B cell (primary cell): ENCODE data around the gene RICTOR. TPM values are rescaled to one million over a fixed set of nuclear protein-coding genes. Genes with fewer than 3 reads are reported as not detected.
"Not testable (repeated sequence)": the region's sequence is repeated elsewhere in the genome, so short reads cannot be mapped to it uniquely, and the experiment has no call there.

ENCODE experiments used
- ATAC-seq: fragments of 200-7000 bp; cut with Tn5 transposase; one replicate; pipeline ENCODE4 v1.10.0; 2021; ENCODE audit warnings: low read depth, mild to moderate bottlenecking, moderate number of reproducible peaks, moderate library complexity
- CTCF ChIA-PET: fragments of 350-600 bp; sonication (Branson Sonifier 250); formaldehyde crosslinking; loops from one replicate; lab custom pipeline; 2021; ENCODE audit warnings: antibody characterized with exemption, inconsistent platforms; lab: Charles Lee
- POLR2A ChIA-PET: fragments of 350-600 bp; sonication (Branson Sonifier 250); formaldehyde crosslinking; loops from one replicate; lab custom pipeline; 2021; ENCODE audit warnings: antibody characterized with exemption; lab: Charles Lee
- DNase-seq: peaks from one replicate; pipeline ENCODE4 v3.0.0; 2013
- H2AFZ ChIP-seq: 2 replicates; pipeline ENCODE4 v1.6.1; 2012; ENCODE audit warnings: mild to moderate bottlenecking, low read depth, low read length; ENCODE audit not compliant: insufficient read depth, poor library complexity, severe bottlenecking
- H3K27ac ChIP-seq, 2 donors: 1 replicate in 1 of 2; 2 replicates in 1 of 2; pipeline ENCODE4 v1.5.1; 2012 to 2013; ENCODE audit warnings: low read length in 2 of 2, mild to moderate bottlenecking in 2 of 2, moderate library complexity in 1 of 2
- H3K27me3 ChIP-seq, 4 experiments: fragments of 200-600 bp in 1 of 4; sonication (generic) in 1 of 4; replicated peaks in 1 of 4; 1 replicate in 2 of 4; 2 replicates in 2 of 4; pipeline versions ENCODE4 v1.6.1 to v1.7.0; 2013 to 2016; ENCODE audit warnings: low read length in 3 of 4, mild to moderate bottlenecking in 2 of 4, mixed read lengths in 1 of 4, moderate library complexity in 1 of 4; ENCODE audit not compliant: insufficient read depth in 4 of 4, control insufficient read depth in 3 of 4; ENCODE audit errors: control extremely low read depth in 1 of 4
- H3K36me3 ChIP-seq, 2 experiments: replicated peaks in 1 of 2; 1 replicate in 1 of 2; 2 replicates in 1 of 2; pipeline versions ENCODE4 v1.6.1 to v1.7.1; 2013; ENCODE audit warnings: low read length in 1 of 2; ENCODE audit not compliant: insufficient read depth in 2 of 2, control insufficient read depth in 1 of 2; ENCODE audit errors: control extremely low read depth in 1 of 2, extremely low read depth in 1 of 2
- H3K4me1 ChIP-seq, 2 donors: fragments of 200-600 bp in 1 of 2; sonication (generic) in 1 of 2; 1 replicate in 1 of 2; 2 replicates in 1 of 2; pipeline versions ENCODE4 v1.5.1 to v1.6.1; 2013 to 2017; ENCODE audit warnings: low read length in 2 of 2; ENCODE audit not compliant: control insufficient read depth in 2 of 2, insufficient read depth in 2 of 2
- H3K4me2 ChIP-seq: replicated peaks from 2 replicates; pipeline ENCODE3; 2012; ENCODE audit warnings: mild to moderate bottlenecking, low read depth, low read length; ENCODE audit not compliant: poor library complexity, severe bottlenecking
- H3K4me3 ChIP-seq, 5 experiments: fragments of 200-600 bp in 1 of 5; sonication (generic) in 1 of 5; 1 replicate in 3 of 5; 2 replicates in 2 of 5; pipeline versions ENCODE4 v1.5.1 to v1.7.0; 2011 to 2016; ENCODE audit warnings: low read length in 4 of 5, mild to moderate bottlenecking in 4 of 5, low read depth in 2 of 5, control low read depth in 1 of 5, moderate library complexity in 1 of 5; ENCODE audit not compliant: insufficient read depth in 1 of 5; ENCODE audit errors: control extremely low read depth in 1 of 5, extremely low read depth in 1 of 5
- H3K79me2 ChIP-seq: fragments of 200-600 bp; sonication (generic); one replicate; pipeline ENCODE4 v1.6.0; 2016; ENCODE audit warnings: low read length; ENCODE audit not compliant: control insufficient read depth, insufficient read depth
- H3K9ac ChIP-seq: fragments of 200-600 bp; sonication (generic); 2 replicates; pipeline ENCODE4 v1.6.1; 2017; ENCODE audit warnings: mild to moderate bottlenecking, low read length, moderate library complexity
- H3K9me3 ChIP-seq, 3 donors: one replicate each; pipeline versions ENCODE4 v1.6.1 to v1.7.1; 2013; ENCODE audit warnings: low read length in 2 of 3; ENCODE audit not compliant: control insufficient read depth in 2 of 3, insufficient read depth in 1 of 3; ENCODE audit errors: control extremely low read depth in 1 of 3
- H4K20me1 ChIP-seq: 2 replicates; pipeline ENCODE4 v1.6.0; 2012; ENCODE audit warnings: mild to moderate bottlenecking, low read length; ENCODE audit not compliant: insufficient read depth, control insufficient read depth, poor library complexity, severe bottlenecking
- H3K27ac Mint-ChIP-seq: one replicate; pipeline ENCODE4 v1.8.0; 2021; ENCODE audit warnings: mixed read lengths
- H3K27me3 Mint-ChIP-seq: one replicate; pipeline ENCODE4 v1.8.0; 2021; ENCODE audit warnings: mixed read lengths
- H3K4me1 Mint-ChIP-seq: one replicate; pipeline ENCODE4 v1.8.0; 2021; ENCODE audit warnings: mixed read lengths
- H3K4me3 Mint-ChIP-seq: one replicate; pipeline ENCODE4 v1.8.0; 2021; ENCODE audit warnings: mixed read lengths
- H3K9me3 Mint-ChIP-seq: one replicate; pipeline ENCODE4 v1.8.0; 2022; ENCODE audit warnings: mixed read lengths; ENCODE audit not compliant: insufficient read depth
- EZH2 ChIP-seq: IDR thresholded peaks from 2 replicates; pipeline ENCODE4 v1.6.1; 2012; ENCODE audit warnings: borderline replicate concordance, low read depth, mild to moderate bottlenecking, moderate library complexity, low read length; ENCODE audit not compliant: insufficient read depth, poor library complexity, severe bottlenecking
- WGBS: methylation state at CpG from one replicate; pipeline ENCODE4 v1.1.5; 2013; ENCODE audit warnings: missing lambda C conversion rate; ENCODE audit not compliant: insufficient coverage; 5-methylcytosine and 5-hydroxymethylcytosine counted together
- intact Hi-C: fragments of 100-400 bp; cut with micrococcal nuclease; formaldehyde crosslinking; loops from one replicate; pipeline ENCODE4 v1.10.0; 2022
- polyA plus RNA-seq: library from polyadenylated mRNA; depleted of rRNA; stranded (reverse); fragments of >200 nt; gene quantifications from 2 replicates; pipeline ENCODE4 v1.2.3, GENCODE V29; 2012
- total RNA-seq, 2 donors: library from RNA; stranded (reverse); fragments of 120-200 nt in 1 of 2; gene quantifications; 1 replicate in 1 of 2; 2 replicates in 1 of 2; pipeline versions ENCODE4 v1.2.3 to v1.2.4, GENCODE V29; 2013 to 2022
- TF ChIP-seq, protein P1 (sequence below): fragments of 200-600 bp; IDR thresholded peaks from one replicate; pipeline ENCODE4 v1.8.0; 2022; ENCODE audit warnings: antibody characterized with exemption, mild to moderate bottlenecking

The RICTOR gene
- total and polyA plus RNA-seq, 2 donors (not counting 1 experiment from before 2014, with no cell fraction given): 15.4 to 84.3 TPM

DNA sequence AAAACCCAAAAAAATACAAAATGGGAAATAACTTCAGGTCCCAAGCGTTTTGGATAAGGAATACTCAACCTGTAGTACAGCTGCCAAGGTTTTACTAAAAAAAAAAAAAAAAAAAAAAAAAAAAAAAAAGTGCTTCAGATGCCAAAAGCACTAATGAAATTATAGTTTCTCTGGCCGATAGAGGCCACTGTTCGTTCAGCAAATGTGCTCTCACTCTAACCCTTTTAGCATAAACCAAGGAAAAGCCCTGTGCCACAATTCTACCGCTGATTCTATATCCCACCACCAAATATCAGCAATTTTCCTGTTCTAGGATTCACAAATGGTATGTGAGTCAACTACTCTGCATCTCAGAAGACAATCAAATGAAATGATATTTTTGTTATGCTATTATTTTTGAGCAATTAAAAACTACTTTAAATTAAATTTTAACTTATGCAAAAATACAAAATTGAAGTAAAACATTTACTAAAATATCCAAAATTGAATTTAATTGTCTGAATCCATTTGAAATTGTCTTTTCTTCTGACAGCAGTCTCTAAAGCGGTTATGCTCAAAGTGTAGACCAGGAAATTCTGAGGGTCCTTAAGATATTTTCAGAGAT is 79.8 kb downstream of the RICTOR start:
- H3K27me3 ChIP-seq: no peaks in the 10 kb centered on the region
- no peaks in the 10 kb centered on the region for H3K4me1 ChIP-seq
- CTCF ChIA-PET: interaction anchor here (1.0 to 4.2 kb wide), 2 partner anchors 86 to 111 kb away, joined by 3 to 26 read pairs; no protein-coding TSS in a partner anchor
- 56% methylated on average over 3 of the region's 5 CpGs for WGBS
- POLR2A ChIA-PET: no interaction called here
- Mint-ChIP-seq H3K4me3 (no peak overlapping the region), H3K27me3 (no peaks in the 10 kb centered on the region), H3K4me1 (peaks cover 2% of the 10 kb centered on the region), H3K9me3 (no peaks in the 10 kb centered on the region), H3K27ac (no peak overlapping the region)
- DNase-seq (peak; percentile 62), ATAC-seq (peak; percentile 33)
- H3K36me3 ChIP-seq: peaks cover 15 to 18% of the 10 kb centered on the region in 2 experiments
- no peak overlapping the region for H3K4me2 ChIP-seq
- H3K9me3 ChIP-seq: no peaks in the 10 kb centered on the region
- no peak overlapping the region for H3K9ac ChIP-seq
- TF ChIP-seq, protein P1, sequence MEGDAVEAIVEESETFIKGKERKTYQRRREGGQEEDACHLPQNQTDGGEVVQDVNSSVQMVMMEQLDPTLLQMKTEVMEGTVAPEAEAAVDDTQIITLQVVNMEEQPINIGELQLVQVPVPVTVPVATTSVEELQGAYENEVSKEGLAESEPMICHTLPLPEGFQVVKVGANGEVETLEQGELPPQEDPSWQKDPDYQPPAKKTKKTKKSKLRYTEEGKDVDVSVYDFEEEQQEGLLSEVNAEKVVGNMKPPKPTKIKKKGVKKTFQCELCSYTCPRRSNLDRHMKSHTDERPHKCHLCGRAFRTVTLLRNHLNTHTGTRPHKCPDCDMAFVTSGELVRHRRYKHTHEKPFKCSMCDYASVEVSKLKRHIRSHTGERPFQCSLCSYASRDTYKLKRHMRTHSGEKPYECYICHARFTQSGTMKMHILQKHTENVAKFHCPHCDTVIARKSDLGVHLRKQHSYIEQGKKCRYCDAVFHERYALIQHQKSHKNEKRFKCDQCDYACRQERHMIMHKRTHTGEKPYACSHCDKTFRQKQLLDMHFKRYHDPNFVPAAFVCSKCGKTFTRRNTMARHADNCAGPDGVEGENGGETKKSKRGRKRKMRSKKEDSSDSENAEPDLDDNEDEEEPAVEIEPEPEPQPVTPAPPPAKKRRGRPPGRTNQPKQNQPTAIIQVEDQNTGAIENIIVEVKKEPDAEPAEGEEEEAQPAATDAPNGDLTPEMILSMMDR: peak; percentile 33
- TF ChIP-seq EZH2: no peak
- no peak overlapping the region for H3K27ac ChIP-seq
- peaks cover 15% of the 10 kb centered on the region for H3K79me2 ChIP-seq
- H2AFZ ChIP-seq: no peak overlapping the region
- intact Hi-C loops: loop anchor here (1.0 to 10.0 kb wide), 4 partner anchors 86 to 550 kb away; no protein-coding TSS in a partner anchor
- H4K20me1 ChIP-seq: peaks cover 6% of the 10 kb centered on the region
- no peak overlapping the region for H3K4me3 ChIP-seq

DNA sequence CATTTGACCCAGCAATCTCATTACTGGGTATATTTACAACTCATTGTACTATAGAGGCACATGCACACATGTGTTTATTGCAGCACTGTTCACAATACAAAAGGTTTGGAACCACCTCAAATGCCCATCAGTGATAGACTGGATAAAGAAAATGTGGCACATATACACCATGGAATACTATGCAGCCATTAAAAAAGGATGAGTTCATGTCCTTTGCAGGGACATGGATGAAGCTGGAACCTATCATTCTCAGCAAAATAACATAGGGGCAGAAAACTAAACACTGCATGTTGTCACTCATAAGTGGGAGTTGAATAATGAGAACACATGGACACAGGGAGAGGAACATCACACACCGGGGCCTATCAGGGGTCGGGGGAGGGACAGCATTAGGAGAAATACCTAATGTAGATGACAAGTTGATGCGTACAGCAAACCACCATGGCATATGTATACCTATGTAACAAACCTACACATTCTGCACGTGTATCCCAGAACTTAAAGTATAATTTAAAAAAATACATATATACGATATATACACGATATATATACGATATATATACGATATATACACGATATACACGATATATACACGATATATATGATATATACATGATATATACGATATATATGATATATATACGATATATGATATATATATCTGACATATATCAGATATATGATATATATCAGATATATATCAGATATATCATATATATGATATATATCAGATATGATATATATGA is 84.1 kb downstream of the RICTOR start:
- H3K4me3 Mint-ChIP-seq, H3K27me3 Mint-ChIP-seq, H3K27ac ChIP-seq, CTCF ChIA-PET, ATAC-seq, H3K4me2 ChIP-seq, H3K9me3 Mint-ChIP-seq, H3K4me1 ChIP-seq, H3K27ac Mint-ChIP-seq, H4K20me1 ChIP-seq, H3K27me3 ChIP-seq, H3K4me3 ChIP-seq, H3K79me2 ChIP-seq, H3K9me3 ChIP-seq, DNase-seq, POLR2A ChIA-PET, H3K9ac ChIP-seq, H2AFZ ChIP-seq: not testable (repeated sequence)
- peaks cover 8 to 25% of the 10 kb centered on the region in 2 experiments for H3K36me3 ChIP-seq
- intact Hi-C loops: loop anchor here (10.0 kb wide), 1 partner anchor 555 kb away; no protein-coding TSS in a partner anchor
- peaks cover 12% of the 10 kb centered on the region for H3K4me1 Mint-ChIP-seq
- WGBS: no CpG with 5 or more reads among the region's 13 CpGs
